Activated CD8-positive, alpha-beta memory T cell treated with anti-CD3 and anti-CD28 coated beads, Interleukin-2, amount 50 U/mL, for 4 hours (primary cell): ENCODE measurements around the gene GGN.
"Not testable (repeated sequence)": the region's sequence is repeated elsewhere in the genome, so short reads cannot be mapped to it uniquely, and the experiment has no call there.

ENCODE experiments used
- DNase-seq: peaks from one replicate; pipeline ENCODE4 v3.0.0-alpha.2; 2020

GGN gene

GRCh38 chr19:38360839-38361631 lies 26.8 kb downstream of the GGN start:
- DNase-seq = no peak

DNA sequence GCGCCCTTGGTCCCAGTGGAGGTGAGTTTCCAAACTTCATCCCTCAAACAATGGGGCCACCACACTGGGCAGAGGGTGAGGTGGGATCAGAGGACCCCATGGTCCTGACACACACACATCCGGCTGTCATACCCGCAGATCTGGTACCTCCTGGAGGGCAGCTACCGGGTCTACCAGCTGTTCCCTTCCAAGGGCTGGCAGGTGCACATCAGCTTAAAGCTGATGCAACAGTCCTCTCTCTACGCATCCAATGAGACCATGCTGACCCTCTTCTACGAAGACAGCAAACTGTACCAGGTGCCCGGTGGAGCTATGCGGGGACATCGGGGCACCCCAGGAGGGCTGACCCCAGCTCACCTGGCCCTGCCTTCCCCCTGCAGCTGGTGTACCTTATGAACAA lies 27.5 kb downstream of the GGN start:
- no peak for DNase-seq

- DNase-seq = no peak
These were observed 28.4 kb downstream of the GGN start for GRCh38 chr19:38359242-38360021.

DNA sequence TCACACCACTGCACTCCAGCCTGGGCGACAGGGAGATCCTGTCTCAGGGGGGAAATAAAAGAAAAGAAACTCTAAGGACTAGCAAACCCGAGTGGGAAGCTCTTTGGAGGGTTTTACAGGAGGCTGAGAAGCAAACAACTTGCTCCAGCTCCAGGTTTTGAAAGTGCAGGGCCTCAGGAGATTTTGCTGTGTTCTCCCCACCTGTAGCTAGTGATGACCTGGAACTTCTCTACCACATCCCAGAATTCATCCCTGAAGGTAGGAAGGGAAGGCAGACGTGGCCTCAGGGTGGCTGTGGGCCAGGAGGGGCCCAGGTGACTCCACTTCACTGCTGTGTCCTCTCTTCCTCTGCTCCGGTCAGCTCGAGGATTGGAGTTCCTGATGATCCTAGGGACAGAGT lies 29.8 kb downstream of the GGN start:
- DNase-seq = no peak

GRCh38 chr19:38355728-38356725 lies 31.8 kb downstream of the GGN start:
- DNase-seq = no peak

DNA sequence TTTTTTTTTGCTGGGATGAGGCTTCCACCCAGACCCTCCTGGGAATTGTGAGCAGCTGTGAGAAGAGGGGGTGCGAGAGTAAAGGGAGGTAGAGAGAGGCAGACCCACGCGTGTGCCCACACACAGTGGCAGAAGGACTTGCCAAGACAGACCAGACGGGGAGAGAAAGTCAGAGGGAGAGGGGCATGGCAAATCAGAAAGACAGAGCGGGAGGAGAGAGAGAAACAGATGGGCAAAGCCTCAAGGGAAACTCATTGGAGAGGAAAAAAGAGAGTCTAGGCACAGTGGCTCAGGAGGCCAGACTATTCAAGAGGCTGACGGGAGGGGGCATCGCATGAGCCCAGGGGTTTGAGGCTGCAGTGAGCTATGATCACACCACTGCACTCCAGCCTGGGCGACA lies 35.2 kb downstream of the GGN start:
- no peak for DNase-seq

DNA sequence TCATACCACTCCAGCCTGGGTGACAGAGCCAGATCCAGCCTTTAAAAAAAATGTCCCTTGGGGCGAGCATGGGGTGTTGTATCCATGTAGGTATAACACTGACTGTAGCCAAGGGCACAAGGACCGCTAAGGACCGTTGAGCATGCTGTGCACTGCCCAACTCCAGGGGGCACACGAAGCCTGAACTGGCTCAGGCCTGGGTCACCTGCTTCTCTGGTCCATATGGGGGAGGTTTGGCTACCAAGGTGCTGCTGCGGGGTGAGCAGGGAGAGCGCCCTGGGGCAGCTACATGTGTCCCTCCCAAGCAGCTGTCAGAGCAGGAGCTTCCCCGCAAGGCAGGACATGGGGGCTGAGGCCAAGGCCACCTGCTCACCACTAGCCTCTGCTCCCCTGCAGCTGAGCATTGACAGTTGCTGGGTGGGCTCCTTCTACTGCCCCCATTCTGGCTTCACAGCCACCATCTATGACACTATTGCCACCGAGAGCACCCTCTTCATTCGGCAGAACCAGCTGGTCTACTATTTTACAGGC lies 35.9 kb downstream of the GGN start:
- no peak for DNase-seq

- DNase-seq = no peak
These were observed 37.0 kb downstream of the GGN start for GRCh38 chr19:38350883-38351282.

- no peak for DNase-seq
These were observed 41.0 kb downstream of the GGN start for GRCh38 chr19:38346837-38347236.

- DNase-seq = no peak
These were observed 46.9 kb downstream of the GGN start for GRCh38 chr19:38340927-38341326.

DNA sequence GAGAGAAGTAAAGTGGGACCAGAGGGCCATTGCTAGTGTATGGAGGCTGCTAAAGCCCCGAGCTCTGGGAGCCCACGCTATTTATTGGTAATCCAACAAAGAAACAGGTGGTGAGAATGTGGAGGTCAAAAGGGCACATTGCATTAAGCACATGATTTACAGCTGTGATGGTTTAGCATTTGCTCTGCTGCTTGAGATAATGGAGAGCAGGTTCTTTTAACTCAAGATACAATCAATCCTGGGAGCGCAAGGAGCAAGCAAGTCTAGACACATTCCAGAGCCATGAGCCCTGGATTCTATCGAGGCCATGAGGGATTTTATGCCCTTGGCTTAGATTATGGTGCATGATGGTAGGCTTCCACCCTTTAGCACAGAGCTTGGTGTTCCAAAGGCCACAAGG lies 48.8 kb downstream of the GGN start:
- not testable (repeated sequence) for DNase-seq

DNA sequence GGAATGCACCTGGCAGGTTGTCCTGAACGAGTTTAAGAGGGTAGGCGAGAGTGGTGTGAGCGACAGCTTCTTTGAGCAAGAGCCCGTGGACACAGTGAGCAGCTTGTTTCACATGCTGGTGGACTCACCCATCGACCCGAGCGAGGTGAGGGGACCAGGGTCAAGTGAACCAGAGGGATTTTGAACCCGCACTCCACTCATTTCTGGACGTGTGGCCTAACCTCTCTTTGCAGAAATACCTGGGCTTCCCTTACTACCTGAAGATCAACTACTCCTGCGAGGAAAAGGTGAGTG lies 50.5 kb downstream of the GGN start:
- no peak for DNase-seq

DNA sequence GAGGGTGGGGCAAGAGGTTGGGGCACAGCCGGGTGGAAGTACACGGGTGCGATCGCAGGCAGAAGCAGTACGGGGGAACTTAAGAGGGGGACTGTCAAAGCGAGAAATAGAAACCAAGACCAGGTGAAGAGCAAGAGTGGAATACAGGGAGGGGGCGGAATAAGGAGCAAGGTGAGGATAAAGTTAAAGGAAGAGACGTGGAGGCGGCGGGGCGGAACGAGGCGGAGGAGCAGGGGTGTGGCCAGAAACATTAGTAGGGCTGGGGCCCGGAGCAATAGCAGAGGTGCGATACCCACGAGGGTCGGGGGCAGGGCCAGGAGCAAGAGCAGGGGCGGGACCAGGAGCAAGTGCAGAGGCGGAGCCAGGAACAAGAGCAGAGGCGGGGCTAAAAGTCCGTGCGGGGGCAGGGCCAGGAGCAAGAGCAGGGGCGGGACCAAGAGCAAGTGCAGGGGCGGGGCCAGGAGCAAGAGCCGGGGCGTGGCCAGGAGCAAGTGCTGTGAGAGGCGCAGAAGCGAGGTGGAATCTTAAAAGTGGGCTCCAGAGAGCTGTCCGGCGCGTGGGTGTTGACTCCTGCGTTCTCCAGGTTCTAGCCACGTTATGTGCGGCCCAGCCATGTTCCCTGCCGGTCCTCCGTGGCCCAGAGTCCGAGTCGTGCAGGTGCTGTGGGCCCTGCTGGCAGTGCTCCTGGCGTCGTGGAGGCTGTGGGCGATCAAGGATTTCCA lies 51.0 kb downstream of the GGN start:
- DNase-seq = peak; percentile 94

- DNase-seq = peak; percentile 91
These were observed 51.7 kb downstream of the GGN start for GRCh38 chr19:38335949-38336637.
